GM18868 (cell line): ENCODE results near the gene EFHD1.

Experiments
- ATAC-seq: cut with Tn5 transposase; IDR thresholded peaks from one replicate; pipeline ENCODE4 v1.9.1; 2021; ENCODE audit warnings: mild to moderate bottlenecking, moderate library complexity; ENCODE audit not compliant: unreplicated experiment

The EFHD1 gene, protein sequence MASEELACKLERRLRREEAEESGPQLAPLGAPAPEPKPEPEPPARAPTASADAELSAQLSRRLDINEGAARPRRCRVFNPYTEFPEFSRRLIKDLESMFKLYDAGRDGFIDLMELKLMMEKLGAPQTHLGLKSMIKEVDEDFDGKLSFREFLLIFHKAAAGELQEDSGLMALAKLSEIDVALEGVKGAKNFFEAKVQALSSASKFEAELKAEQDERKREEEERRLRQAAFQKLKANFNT

DNA sequence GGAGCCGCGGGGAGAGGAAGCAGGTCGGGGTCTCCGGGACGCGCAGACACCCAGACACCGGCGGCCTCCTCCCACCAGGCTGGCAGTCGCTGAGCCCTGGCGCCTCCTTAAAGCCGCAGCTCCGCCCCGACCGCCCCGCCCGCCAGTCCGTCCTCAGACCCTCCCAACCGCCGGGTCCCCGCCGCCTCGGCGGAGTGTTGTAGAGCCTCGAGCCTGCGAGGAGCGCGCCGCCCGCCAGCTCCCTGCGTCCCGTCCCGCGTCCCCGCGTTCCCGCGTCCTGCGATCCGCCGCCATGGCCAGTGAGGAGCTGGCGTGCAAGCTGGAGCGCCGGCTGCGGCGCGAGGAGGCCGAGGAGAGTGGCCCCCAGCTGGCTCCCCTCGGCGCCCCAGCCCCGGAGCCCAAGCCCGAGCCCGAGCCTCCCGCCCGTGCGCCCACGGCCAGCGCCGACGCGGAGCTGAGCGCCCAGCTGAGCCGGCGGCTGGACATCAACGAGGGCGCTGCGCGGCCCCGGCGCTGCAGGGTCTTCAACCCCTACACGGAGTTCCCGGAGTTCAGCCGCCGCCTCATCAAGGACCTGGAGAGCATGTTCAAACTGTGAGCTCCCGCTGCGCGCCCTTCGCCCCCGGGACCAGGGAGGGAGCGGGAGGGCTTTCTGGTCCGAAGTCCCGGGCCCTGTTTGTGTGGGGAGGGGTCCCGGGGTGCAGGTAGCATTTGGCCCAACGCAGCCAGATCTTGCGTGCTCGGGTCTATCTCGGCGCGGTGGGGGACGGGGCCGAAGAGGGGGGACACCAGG lies at the start of gene EFHD1:
EFHD1 (plus strand) TSS at position 192 of the 793 bp plus-strand sequence; CDS start at position 293, 101 bp downstream.
- no peak for ATAC-seq

DNA sequence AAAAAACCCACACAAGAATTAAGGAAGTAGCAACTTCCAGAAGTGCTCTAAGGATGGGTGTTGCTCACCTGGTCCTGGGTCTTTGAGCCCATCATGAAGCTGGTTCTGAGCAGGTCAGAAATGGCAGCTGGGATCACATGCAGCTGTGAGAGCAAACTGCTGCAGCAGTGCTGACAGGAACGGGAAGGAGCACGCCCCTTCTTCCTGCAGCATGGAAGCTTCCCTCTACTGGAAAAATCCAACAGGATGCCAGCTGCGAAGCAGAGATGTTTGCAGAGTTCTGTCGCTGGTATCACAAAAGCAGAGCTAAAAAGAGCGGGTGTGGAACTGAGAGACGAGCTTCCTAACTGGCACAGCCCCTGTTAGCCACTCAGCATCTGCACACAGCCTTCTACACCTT lies 49.2 kb upstream of the EFHD1 start:
- no peak for ATAC-seq

DNA sequence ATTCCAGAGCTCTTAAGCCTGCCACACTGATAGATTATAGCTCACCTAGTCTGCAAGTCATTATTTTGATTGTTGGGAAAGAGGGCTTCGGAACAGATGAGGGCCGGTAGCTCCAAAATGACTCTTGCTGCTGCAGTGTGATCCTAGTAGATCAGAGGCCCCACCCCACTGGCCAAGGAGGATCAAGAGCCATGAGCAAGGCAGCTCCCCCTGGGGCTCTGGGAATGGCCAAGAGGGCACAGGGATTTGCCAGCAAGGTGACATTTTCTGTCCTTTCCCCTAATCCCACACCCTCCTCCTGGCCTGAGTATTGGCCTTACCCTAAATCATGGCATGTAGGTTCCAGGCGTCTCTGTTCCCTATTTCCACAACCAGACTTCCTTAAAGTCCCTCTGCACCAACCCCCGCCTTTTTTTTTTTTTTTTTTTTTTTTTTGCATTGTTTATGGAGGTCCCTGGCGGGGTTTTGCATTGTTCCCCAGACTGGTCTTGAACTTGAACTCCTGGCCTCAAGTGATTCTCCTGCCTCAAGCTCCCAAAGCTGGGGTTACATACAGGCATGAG lies 46.4 kb upstream of the EFHD1 start:
- no peak for ATAC-seq

DNA sequence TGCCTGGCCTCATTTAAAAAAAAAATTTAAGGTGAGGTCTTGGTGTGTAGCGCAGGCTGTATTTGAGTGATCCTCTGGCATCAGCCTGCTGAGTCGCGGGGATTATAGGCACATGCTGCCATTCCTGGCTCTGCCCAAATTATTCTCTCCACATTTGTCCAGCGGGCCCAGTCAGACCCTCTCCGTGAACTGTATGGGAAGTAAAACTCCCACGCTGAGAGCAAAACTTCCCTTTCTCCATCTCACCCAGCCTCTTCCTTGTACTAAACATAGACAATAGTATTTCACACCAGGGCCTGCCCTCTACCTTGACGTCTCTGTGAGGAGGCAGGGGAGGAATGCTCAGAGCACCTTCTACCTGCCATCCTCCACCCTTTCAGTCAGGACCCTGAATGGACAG lies 45.9 kb upstream of the EFHD1 start:
- no peak for ATAC-seq

DNA sequence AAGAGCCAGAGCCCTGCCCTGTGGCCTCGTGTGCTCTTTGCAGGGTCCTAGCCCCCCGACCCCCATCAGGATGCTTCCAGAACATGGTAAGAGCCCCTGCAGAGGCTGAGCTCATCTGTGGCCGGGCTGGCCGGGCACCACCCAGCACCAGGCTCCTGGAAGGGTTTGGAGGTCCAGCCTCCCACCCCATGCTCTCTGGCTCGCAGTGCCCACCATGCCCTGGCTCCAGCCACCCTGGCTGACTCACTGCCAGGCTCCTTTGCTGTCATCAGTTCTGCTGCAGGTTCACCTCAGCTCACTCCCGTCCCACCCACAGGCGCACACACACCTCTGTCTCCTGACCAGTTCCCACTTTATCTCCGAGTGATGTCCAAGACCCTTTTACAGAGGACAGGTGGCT lies 45.4 kb upstream of the EFHD1 start:
- ATAC-seq, result no peak

DNA sequence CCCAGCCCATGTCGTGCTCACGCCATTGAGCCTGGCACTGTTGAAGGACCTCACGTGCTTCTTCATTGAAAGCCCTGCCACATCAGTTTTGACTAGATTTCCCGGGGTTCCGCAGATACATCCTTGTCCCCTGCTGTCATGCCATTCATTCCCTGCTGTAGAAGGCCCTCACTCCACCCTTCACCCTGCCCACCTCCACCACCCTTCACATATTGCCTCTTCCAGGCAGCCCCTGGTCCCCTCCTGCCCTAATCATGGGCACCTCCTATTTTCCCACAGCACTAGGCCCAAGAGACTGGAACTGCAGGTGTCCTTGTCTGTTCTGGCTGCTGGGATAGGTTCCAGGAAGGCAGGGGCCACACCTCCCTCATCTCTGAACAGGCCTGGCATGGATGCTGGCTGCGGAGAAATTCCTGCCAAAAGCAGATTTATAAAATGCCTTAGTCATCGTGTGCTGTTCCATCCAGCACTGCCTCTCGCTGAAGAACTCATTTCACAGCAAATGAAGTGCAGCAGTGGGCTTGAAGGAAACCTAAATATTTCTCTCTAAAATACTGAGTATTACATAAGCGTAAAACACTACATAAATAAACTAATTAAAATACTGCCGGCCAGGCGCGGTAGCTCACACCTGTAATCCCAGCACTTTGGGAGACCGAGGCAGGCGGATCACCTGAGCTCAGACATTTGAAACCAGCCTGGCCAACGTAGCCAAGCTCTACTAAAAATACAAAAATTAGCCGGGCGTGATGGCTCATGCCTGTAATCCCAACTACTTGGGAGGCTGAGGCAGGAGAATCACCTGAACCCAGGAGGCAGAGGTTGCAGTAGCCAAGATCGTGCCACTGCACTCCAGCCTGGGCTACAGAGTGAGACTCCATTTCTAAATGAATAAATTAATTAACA lies 44.5 kb upstream of the EFHD1 start:
- no peak for ATAC-seq

DNA sequence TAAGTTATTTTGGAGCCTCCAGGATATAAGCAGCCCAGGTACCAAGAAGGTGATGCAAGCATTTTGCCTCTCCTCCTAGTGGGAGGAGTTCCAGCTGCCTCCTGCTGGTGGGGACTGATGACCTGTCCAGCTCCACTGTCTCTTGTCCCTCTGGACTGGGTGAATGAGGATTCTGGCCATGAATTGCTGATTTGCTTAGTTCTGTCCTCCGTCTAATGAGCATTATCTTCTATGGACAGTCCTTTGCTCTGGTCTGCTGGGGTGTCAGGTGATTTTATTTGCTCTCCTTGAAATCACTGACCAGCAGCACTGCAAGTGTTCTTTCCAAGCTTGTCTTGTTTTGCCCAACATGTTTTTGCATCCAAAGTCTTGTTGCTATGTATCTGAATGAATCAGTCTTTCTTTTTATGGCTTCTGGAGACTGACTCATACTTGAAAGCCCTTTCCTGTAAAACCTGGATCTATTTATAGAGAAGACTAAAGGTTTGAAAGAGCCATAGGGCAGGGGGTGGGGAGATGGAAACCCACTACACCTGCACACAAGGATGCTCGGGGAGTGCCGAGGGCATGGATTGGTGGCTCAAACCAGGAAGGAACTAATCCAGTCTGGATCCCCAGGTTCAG lies 40.5 kb upstream of the EFHD1 start:
- no peak for ATAC-seq

DNA sequence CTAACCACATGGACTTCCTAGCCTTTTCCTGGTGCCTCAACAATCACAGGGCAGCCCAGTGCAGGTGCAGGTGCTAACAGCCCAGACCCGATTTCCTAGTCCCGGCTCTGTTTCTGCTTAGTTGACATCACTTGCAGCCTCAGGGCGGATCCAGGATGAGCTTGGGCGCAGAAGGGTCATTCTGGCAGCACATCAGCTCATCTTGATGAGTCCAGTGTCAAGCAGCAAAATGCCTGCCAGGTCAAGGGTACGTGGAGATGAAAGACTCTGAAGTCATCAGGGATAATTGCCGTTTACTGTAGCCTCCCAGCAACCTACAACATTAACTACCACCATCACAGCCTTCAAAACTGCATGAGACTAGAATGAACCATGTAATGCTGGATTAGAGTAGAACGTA lies 39.4 kb upstream of the EFHD1 start:
- ATAC-seq, result no peak

DNA sequence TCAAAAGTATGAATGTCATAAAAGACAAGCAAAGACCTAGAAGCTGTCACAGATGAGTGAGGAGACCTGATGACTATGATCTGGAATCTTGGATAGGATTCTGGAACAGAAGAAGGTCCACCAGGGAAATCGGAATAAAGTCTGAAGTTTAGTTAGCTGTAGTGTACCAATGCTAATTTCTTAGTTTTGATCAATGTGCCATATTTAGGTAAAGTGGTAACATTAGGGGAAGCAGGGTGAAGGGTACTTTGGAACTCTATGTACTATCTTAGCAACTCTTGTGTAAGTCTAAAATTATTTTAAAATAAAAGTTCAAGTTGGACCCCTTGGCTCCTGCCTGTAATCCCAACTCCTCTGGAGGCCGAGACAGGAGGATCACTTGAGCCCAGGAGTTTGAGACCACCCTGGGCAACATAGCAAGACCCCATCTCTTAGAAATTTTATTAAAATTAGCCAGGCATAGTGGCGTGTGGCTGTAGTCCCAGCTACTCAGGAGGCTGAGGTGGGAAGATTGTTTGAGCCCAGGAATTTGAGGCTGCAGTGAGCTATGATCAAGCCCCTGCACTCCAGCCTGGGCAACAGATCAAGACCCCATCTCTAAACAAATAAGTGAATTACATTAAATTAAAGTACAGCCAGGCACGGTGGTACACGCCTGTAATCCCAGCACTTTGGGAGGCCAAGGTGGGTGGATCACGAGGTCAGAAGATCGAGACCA lies 35.9 kb upstream of the EFHD1 start:
- no peak for ATAC-seq

DNA sequence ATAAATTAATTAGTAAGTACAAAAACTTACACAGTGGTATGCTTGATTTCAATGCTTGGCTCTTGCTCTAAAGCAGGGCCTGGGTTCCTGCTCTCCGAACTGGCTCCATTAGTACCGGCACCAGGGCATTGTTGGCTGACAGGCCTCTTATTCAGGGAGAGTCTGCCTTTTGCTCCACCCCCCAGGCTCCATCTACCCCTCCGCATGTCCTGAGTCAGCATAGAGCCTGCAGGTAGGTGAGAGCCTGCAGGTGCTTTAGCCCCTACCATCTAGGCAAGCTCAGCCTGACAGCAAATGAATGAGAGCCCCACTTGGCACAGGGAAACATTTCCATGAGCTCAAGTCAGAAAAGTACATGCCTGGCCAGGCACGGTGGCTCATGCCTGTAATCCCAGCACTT lies 35.1 kb upstream of the EFHD1 start:
- no peak for ATAC-seq

DNA sequence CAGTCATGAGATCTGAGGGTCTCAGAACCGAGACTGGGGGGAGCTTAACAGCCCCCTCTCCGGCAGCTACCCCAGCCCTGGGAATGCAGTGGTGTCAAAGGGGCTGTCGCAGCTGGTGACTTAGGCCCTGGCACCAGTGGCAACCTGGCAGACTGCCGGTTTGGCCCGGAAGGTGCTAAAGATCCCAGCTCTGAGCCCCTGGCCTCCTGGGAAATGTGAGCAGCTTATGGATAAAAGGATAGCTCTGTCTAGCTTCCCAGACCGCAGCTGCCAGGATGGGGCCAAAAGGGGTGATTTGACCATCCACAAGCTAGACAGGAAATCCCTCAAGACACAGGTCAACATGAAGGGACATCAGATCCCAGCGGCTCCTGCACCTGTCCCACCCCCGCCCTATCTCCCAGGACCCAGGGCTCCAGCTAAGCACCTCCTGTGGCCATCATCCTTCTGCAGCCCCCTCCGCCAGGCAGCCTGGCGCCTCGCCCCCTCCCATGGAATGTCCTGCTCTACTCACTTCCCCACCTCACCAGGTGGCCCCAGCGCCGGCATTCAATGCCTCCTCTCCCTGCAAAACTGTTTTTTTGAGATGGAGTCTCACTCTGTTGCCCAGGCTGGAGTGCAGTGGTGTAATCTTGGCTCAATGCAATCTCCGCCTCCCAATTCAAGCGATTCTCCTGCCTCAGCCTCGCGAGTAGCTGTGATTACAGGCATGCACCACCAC lies 33.2 kb upstream of the EFHD1 start:
- no peak for ATAC-seq

DNA sequence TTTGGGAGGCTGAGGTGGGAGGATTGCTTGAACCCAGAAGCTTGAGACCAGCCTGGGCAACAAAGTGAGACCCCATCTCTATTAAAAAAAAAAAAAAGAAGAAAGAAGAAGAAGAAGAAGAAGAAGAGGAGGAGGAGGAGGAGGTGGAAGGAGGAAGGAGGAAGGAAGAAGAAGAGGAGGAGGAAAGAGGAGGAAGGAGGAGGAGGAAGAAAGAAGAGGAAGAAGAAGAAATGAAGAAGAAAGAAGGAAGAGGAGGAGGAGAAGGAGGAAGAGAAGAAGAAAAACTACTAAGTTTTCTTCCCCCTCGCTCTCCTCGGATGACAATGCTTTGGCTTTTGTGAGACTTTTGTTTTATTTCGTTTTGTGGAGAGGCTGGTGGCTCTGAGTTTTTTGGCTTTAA lies 30.1 kb upstream of the EFHD1 start:
- no peak for ATAC-seq

DNA sequence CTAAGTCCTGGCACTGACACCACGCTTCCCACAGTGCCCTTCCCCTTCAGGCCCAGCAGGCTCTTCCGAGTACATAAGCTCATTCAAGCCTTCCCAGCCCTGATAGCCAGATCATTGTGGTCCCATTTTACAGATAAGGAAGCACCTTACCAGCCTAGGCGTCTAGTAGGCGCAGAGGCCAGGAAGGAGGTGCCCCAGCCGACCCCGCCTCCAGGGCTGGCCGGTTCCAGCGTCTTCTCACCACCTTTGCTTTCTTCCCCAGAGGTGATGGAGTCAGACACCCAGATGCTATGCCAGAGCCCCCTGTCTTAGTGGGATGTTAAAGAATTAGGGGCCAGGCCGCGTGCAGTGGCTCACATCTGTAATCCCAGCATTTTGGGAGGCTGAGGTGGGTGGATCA lies 28.9 kb upstream of the EFHD1 start:
- ATAC-seq, result no peak

DNA sequence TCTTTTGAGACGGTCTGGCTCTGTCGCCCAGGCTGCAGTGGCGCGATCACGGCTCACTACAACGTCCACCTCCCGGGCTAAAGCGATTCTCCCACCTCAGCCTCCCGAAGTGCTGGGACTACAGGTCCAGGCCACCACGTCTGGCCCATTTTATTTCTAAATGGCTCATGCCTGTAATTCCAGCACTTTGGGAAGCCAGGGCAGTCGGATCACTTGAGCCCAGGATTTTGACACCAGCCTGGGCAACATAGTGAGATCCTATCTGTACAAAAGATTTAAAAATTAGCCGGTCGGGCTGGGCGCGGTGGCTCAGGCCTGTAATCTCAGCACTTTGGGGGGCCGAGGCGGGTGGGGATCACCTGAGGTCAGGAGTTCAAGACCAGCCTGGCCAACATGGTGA lies 26.4 kb upstream of the EFHD1 start:
- no peak for ATAC-seq

DNA sequence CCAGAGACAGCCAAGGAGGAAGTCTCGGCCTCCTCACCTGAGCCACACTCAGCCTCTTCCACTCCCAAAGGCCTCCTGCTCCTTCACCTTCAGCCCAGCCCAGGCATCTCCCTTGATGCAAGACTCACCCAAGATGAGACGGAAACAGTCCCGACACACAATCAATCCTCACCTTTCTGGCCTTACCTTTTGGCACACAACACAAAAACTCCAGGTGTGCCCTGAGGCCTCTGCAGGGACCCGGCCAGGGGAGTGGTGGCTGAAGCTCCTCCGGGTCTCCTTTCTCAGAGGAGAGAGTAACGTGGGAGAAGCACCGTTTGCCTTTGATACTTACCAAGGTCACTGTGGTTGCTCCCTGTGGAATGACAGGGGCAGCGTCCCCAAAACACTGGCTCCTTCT lies 23.8 kb upstream of the EFHD1 start:
- ATAC-seq, result no peak

DNA sequence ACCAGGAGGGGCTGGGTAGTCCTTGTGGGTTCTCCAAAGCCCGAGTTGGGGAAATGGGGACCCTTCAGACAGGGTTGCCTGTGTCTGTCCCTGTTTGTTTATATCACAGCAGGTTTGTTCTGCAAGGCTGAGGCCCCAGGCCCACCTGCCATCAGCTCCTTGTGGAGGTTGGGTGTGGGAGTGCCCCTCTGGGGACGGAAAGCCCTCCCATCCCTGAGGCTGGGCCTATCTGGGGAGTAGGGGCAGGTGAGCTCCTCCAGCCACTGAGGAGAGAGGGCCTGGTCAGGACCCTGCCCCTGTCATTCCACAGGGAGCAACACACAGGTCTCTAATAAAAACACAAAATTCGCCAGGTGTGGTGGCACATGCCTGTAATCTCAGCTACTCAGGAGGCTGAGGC lies 23.3 kb upstream of the EFHD1 start:
- ATAC-seq, result no peak

DNA sequence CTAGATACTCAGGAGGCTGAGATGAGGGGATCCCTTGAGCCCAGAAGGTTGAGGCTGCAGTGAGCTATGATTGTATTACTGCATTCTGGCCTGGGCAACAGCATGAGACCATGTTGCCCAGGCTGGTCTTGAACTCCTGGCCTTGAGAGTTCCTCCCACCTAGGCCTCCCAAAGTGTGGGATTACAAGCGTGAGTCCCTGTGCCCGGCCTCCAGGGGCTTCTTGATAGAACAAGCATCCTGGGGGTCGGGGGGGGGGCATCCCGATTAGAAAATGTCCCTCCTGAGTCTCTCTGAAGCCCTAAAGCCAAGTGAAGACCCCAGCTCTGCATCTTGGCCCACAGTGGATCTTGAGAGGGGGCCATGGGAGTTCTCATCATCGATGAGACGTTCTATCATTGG lies 22.3 kb upstream of the EFHD1 start:
- ATAC-seq, result no peak

DNA sequence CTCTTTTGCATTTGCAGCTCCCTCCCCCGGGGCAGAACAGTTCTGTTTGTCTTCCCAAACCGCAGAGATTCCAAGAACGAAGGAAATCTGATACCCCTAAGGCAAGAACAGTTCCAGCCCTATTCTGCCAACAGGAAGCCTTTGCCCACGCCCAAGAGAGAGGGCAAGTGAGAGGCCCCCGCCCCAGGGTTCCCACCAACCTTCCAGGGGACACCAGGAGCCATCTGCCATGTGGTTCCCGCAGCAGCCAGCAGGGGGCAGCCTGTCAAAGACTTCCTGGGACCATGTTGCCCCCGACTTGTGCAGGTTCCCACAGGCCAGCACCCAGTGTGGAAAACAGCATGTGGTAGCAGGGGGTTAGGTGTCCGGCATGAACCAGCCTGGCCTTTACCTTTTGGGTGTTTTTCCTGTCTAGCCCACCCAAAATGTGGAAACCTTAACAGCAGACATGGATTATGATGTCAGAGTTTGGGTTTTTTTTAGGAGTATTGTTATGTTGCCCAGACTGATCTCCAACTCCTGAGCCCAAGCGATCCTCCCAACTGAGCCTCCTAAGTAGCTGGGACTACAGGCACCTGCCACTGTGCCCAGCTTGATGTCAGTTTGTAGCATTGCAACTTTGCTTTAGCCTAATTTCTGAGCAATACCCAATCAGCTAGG lies 21.7 kb upstream of the EFHD1 start:
- no peak for ATAC-seq

DNA sequence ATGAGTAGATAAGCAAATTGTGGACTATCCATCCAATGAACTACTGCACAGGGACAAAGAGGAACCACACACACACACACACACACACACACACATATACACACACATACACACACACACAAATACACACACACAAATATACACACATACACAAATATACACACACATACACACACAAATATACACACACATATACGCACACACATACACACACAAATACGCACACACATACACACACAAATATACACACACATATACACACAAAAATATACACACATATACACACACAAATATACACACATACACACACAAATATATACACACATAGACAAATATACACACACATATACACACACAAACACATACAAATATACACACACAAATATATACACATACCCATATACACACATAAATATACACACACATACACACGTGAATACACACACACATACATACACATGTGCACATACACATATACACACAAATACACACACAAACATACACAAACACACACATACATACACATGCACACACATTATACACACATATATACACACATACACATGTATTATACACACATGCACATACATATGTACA lies 19.8 kb upstream of the EFHD1 start:
- ATAC-seq, result no peak
